Bronchial epithelial cell (primary cell): ENCODE measurements around the gene NELL2. TPM values are rescaled to one million over a fixed set of nuclear protein-coding genes. Genes with fewer than 3 reads are reported as not detected.
"Not testable (repeated sequence)": the region's sequence is repeated elsewhere in the genome, so short reads cannot be mapped to it uniquely, and the experiment has no call there.

ENCODE experiments used
- DNase-seq: peaks from one replicate; pipeline ENCODE4 v3.0.0-alpha.2; 2010; ENCODE audit warnings: low read depth
- FAIRE-seq: peaks from 2 replicates; lab custom pipeline; 2011; peaks lifted over from hg19 to GRCh38; lab: Jason Lieb, UNC
- H3K27me3 ChIP-seq: 2 replicates; pipeline ENCODE4 v1.5.1; 2011; ENCODE audit warnings: low read length; ENCODE audit not compliant: control insufficient read depth, insufficient read depth
- H3K36me3 ChIP-seq: 2 replicates; pipeline ENCODE4 v1.5.1; 2011; ENCODE audit warnings: low read length; ENCODE audit not compliant: control insufficient read depth, insufficient read depth
- H3K4me3 ChIP-seq: 2 replicates; pipeline ENCODE4 v1.5.1; 2011; ENCODE audit warnings: mild to moderate bottlenecking, low read depth, low read length, control low read depth
- total RNA-seq: library from RNA; depleted of rRNA; stranded (reverse); fragments of >200 nt; gene quantifications from 2 replicates; pipeline ENCODE4 v1.2.1, GENCODE V29; 2014
- TF ChIP-seq, protein P1 (sequence below): IDR thresholded peaks from 2 replicates; pipeline ENCODE4 v1.5.1; 2011; ENCODE audit warnings: mild to moderate bottlenecking, moderate library complexity, low read length, control low read depth, inconsistent platforms; ENCODE audit not compliant: insufficient read depth, severe bottlenecking

The NELL2 gene
- total RNA-seq, 1 donor from 2014 or later: not detected

DNA sequence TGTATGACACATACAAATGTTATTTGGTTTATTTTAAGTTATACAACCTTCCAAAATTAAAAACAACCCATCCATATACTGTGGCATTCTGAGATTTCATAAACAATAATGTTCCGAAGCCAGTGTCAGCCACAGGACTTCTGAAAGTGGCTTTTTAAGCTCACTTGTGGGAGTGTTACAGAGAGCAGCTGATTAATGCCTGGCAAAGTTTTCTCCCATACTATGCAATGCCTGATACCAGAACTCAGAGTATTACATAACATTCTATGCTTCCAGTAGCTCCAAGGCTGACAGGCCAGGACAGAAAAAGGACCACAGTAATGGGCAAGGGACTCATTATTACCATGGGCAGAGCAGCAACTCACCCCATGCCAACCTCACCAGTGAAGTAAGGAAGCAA is 29.3 kb downstream of the NELL2 start:
- TF ChIP-seq, protein P1, sequence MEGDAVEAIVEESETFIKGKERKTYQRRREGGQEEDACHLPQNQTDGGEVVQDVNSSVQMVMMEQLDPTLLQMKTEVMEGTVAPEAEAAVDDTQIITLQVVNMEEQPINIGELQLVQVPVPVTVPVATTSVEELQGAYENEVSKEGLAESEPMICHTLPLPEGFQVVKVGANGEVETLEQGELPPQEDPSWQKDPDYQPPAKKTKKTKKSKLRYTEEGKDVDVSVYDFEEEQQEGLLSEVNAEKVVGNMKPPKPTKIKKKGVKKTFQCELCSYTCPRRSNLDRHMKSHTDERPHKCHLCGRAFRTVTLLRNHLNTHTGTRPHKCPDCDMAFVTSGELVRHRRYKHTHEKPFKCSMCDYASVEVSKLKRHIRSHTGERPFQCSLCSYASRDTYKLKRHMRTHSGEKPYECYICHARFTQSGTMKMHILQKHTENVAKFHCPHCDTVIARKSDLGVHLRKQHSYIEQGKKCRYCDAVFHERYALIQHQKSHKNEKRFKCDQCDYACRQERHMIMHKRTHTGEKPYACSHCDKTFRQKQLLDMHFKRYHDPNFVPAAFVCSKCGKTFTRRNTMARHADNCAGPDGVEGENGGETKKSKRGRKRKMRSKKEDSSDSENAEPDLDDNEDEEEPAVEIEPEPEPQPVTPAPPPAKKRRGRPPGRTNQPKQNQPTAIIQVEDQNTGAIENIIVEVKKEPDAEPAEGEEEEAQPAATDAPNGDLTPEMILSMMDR: no peak
- Histone ChIP-seq H3K27me3 (no peaks in the 10 kb centered on the region), H3K4me3 (no peak overlapping the region), H3K36me3 (no peaks in the 10 kb centered on the region)
- FAIRE-seq: no peak
- no peak for DNase-seq

DNA sequence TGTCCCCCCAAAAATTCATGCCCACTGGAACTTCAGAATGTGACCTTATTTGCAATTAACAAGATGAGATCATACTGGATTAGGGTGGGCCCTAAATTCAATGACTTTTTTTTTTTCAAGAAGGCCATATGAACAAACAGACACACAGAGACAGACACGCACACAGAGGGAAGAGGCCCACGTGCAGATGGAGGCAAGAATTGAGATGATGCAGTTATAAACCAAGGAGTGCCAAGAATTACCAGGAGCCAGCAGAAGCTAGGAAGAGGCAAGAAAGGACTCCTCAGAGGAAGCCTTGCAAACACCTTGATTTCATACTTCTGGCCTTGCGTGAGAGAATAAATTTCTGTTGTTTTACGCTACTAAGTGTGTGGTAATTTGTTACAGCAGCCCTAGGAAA is 33.4 kb downstream of the NELL2 start:
- DNase-seq (no peak), FAIRE-seq (no peak)
- Histone ChIP-seq H3K36me3 (no peaks in the 10 kb centered on the region), H3K27me3 (no peaks in the 10 kb centered on the region), H3K4me3 (no peak overlapping the region)
- TF ChIP-seq, protein P1: no peak

DNA sequence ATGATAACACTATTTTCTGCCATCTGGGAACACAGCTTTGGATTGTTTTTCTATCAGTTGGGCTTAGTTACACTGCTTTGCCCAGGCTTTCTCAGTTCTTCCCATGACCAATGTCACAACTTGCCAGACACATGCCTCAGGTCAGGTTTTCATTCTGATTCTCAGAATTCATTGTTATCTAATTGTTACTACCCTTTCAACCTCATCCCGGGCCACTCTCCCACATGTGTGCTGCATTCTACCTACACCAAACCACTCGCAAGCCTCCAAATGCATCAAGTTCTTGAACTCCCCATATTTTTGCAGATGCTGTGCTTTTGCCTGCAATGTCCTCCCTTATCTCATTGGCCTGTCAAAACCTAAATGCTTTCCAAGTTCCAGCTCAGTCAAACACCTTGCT is 36.3 kb downstream of the NELL2 start:
- Histone ChIP-seq H3K27me3 (no peaks in the 10 kb centered on the region), H3K36me3 (no peaks in the 10 kb centered on the region), H3K4me3 (no peak overlapping the region)
- FAIRE-seq: no peak
- no peak for DNase-seq
- TF ChIP-seq, protein P1: no peak

DNA sequence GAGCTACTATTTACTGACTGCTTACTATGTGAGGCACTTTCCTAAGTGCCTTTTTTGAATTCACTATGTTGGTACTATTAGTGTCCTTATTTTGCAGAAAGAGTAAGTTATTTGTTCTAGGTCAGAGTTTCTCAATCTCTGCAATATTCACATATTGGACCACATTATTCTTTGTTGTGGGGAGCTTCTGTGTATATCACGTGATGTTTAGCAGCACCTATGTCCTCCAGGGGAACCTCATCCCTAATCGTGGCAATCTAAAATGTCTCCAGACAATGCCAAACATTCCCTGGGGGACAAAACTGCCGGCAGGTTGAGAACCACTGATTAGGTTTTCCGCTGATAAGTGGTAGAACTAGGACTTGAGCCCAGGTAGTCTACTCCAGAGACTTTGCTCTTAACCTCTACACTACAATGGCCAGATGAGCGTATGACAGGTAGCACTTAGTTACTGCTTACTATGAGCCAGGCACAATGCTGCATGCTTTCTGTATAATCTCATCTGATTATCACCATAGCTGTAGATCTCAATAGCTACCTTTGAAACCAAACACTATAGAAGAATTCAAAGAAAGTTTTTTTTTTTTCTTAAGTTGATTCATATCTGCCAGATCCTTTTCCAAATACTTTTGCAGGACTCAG is 38.9 kb downstream of the NELL2 start:
- no peak overlapping the region for H3K4me3 ChIP-seq
- DNase-seq (no peak), FAIRE-seq (no peak)
- TF ChIP-seq, protein P1: no peak
- H3K36me3 ChIP-seq: no peaks in the 10 kb centered on the region
- no peaks in the 10 kb centered on the region for H3K27me3 ChIP-seq

DNA sequence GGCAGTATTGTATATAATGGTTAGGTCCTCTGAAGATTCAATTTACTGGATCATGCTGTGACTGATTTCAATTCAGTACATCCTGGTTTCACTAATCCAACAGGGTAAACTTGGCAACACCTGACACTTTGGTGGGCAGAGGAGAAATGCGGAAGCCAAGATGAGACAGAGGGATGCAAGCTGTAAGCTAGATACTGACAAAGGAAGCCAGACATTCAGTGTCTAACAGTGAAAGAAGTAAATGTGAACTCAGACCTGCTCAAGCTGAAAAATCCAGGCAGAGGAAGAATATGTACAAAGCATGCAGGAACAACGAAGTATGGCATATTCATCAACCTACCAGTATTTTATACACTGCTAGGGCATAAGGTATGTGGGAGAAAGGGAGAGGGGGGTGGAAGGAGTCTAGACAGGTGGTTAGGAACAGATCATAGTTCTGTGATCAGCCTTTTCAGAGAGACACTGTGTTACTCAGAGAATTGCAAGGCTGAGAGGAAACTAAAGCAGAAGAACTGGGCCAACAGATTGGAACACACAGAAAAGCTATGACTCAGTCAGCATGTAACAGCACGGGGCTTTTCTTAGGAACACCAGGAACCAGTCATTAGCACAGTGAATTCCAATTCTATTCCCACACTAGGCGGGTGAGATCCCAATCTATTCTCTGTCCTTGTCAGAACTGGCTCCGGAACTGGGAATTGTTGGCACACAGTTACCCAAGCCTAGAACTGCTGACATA is 40.3 kb downstream of the NELL2 start:
- TF ChIP-seq, protein P1: no peak
- Histone ChIP-seq H3K36me3 (no peaks in the 10 kb centered on the region), H3K27me3 (no peaks in the 10 kb centered on the region), H3K4me3 (no peak overlapping the region)
- DNase-seq (peak; percentile 68), FAIRE-seq (no peak)

DNA sequence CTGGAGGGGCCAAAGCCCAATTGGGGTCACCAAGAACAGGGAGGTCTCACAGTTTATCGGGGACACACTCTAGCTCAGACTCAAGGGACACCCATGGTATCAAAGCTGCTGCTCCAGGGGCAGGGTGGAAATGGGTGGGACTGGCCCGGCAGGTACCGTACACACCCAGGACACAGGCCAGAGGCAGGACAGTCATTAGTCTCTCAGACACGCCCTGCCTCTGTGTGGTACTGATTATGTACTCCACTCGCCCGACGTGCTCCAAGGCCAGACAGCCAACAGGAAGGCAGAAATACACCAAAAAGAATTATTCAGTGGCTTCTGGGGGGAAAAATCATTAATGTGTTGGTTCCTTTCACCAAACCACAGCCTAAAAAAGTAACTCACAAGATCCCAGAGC is 41.1 kb downstream of the NELL2 start:
- not testable (repeated sequence) for H3K27me3 ChIP-seq, H3K36me3 ChIP-seq, H3K4me3 ChIP-seq, FAIRE-seq, DNase-seq
